GM18907 (cell line): ENCODE results near the gene TIAM1.
A peak's percentile ranks its signal among the peaks of the same experiment; 100 is the strongest.
"Not testable (repeated sequence)": the region's sequence is repeated elsewhere in the genome, so short reads cannot be mapped to it uniquely, and the experiment has no call there.

ENCODE experiments used
- ATAC-seq: cut with Tn5 transposase; IDR thresholded peaks from one replicate; pipeline ENCODE4 v1.9.1; 2021; ENCODE audit warnings: mild to moderate bottlenecking, moderate library complexity; ENCODE audit not compliant: unreplicated experiment

TIAM1 gene

GRCh38 chr21:31255036-31255435 lies 89.0 kb downstream of the TIAM1 start:
- no peak for ATAC-seq

- no peak for ATAC-seq
These were observed 89.9 kb downstream of the TIAM1 start for GRCh38 chr21:31254131-31254530.

- no peak for ATAC-seq
These were observed 90.4 kb downstream of the TIAM1 start for GRCh38 chr21:31253684-31254083.

- ATAC-seq, result no peak
These were observed 91.5 kb downstream of the TIAM1 start for GRCh38 chr21:31252611-31253010.

GRCh38 chr21:31252091-31252490 lies 92.0 kb downstream of the TIAM1 start:
- ATAC-seq, result no peak

GRCh38 chr21:31251686-31252085 lies 92.4 kb downstream of the TIAM1 start:
- no peak for ATAC-seq

GRCh38 chr21:31248598-31248997 lies 95.5 kb downstream of the TIAM1 start:
- ATAC-seq, result no peak

- ATAC-seq, result no peak
These were observed 100.5 kb downstream of the TIAM1 start for GRCh38 chr21:31243611-31244010.

- no peak for ATAC-seq
These were observed 107.5 kb downstream of the TIAM1 start for GRCh38 chr21:31236528-31236927.

- no peak for ATAC-seq
These were observed 108.2 kb downstream of the TIAM1 start for GRCh38 chr21:31235671-31236450.

GRCh38 chr21:31234936-31235335 lies 109.1 kb downstream of the TIAM1 start:
- no peak for ATAC-seq

- no peak for ATAC-seq
These were observed 110.3 kb downstream of the TIAM1 start for GRCh38 chr21:31233711-31234110.

- no peak for ATAC-seq
These were observed 111.7 kb downstream of the TIAM1 start for GRCh38 chr21:31232344-31232743.

- ATAC-seq, result no peak
These were observed 113.1 kb downstream of the TIAM1 start for GRCh38 chr21:31230937-31231336.

GRCh38 chr21:31228723-31229122 lies 115.3 kb downstream of the TIAM1 start:
- not testable (repeated sequence) for ATAC-seq

GRCh38 chr21:31225713-31226112 lies 118.3 kb downstream of the TIAM1 start:
- ATAC-seq, result no peak

- ATAC-seq, result no peak
These were observed 121.9 kb downstream of the TIAM1 start for GRCh38 chr21:31222142-31222541.

GRCh38 chr21:31221043-31221442 lies 123.0 kb downstream of the TIAM1 start:
- ATAC-seq, result peak; percentile 47

- no peak for ATAC-seq
These were observed 123.5 kb downstream of the TIAM1 start for GRCh38 chr21:31220575-31220974.

GRCh38 chr21:31218830-31219608 lies 125.0 kb downstream of the TIAM1 start:
- ATAC-seq, result no peak

- ATAC-seq, result no peak
These were observed 127.9 kb downstream of the TIAM1 start for GRCh38 chr21:31216206-31216605.

GRCh38 chr21:31213787-31214186 lies 130.3 kb downstream of the TIAM1 start:
- ATAC-seq, result no peak
